ENCODE results near the gene STX19.
A peak's percentile ranks its signal among the peaks of the same experiment; 100 is the strongest.
"Not testable (repeated sequence)": the region's sequence is repeated elsewhere in the genome, so short reads cannot be mapped to it uniquely, and the experiment has no call there.

STX19 gene

DNA sequence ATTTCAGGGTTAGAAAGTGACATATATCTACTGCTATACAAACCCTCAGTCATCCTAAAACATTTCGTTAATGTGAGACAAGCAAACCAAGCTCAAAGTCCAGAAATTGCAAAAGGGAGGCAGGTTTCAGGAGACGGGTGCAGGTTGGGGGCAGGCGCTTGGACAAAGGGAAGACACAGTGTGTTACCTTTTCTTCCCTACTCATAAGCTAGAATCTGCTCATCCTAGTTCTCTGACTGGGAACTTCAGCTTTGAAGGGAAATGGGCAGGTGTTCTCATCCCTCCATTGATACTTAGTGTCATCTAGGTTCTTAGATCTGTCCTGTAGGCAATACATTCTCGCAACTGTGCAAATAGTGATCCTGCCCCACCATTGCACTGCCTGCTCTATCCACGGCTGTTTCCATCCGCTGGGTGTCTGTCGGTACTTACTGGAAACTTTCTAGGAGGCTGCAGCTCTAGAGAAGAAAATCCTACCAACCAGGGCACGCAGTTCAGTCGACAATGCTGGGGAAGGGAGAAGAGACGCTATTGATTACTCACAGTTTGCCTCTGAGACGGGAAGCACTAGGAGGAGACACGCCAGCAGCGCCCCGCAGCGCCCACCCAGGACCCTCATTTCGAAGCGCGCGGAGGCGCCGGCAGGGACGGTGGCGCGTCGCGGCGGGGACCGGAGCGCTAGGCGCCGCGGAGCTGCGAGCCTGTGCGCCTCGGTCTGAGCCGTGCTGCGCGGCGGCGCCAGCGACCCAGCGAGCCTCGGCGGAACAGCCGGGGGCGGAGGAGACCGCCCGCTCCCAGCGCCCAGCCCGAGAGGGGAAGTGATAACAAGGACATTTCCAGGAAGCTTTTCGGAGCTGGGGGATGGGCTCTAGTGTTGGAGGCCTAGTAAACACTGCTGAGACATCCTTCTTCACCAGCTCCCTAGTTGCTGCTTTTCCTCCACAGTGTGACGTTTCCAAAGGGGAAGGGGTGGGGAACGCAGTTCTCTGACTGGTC, 55.0 kb downstream of the STX19 start, which contains the start of gene PROS1:
TSS of gene PROS1 (minus strand) at position 766 of the 996 bp plus-strand sequence. CDS start at position 619, 147 bp downstream.
- peak; percentile 7 for DNase-seq

DNA sequence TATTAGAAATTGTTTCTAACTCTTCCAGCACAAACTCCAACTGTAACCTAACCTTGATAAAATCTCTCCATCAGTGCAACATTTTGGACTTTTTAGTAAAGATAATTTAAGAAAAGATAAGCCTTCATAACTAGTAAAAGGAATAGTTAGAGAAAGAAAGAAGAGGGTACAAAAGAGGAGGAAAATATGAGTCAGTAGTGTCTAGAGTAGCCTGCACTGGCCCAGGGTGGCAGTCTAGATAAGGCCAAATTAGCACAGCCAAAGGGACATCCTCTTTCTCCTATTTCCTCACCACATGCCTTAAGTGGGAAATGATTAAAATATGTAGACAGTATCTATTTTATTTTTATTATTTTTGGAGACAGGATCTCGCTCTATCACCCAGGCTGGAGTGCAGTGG, 58.4 kb downstream of the STX19 start:
- DNase-seq: no peak

DNA sequence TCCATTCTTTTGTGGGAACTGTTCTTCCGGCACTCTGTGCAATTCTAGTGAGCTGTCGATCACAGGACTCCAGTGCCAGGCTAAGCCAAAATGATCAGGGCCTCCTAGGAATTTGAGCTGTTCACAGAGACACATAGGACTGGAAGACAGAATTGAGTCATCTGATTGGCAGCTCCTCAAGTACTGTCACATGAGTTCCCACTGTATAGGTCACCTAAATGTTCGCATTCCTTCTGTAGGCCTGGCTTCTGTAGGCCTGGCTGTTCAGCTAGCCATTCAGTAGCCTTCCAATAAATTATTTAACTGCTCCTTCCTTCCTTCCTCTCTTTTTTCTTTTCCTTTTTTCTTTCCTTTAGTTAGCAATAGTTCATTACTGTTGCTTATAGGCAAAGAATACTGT, 59.0 kb downstream of the STX19 start:
- no peak for DNase-seq

DNA sequence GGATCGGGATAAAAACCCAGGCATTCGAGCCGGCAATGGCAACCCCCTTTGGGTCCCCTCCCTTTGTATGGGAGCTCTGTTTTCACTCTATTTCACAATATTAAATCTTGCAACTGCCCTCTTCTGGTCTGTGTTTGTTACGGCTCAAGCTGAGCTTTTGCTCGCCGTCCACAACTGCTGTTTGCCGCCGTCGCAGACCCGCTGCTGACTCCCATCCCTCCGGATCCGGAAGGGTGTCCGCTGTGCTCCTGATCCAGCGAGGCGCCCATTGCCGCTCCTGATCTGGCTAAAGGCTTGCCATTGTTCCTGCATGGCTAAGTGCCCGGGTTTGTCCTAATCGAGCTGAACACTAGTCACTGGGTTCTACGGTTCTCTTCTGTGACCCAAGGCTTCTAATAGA, 63.3 kb downstream of the STX19 start:
- not testable (repeated sequence) for DNase-seq

Data from NCI-H226 (cell line).